ENCODE measurements around the gene IER5L.

GRCh38 chr9:129200255-129200654 is 22.2 kb upstream of the IER5L start:
- TF ChIP-seq, protein P1, sequence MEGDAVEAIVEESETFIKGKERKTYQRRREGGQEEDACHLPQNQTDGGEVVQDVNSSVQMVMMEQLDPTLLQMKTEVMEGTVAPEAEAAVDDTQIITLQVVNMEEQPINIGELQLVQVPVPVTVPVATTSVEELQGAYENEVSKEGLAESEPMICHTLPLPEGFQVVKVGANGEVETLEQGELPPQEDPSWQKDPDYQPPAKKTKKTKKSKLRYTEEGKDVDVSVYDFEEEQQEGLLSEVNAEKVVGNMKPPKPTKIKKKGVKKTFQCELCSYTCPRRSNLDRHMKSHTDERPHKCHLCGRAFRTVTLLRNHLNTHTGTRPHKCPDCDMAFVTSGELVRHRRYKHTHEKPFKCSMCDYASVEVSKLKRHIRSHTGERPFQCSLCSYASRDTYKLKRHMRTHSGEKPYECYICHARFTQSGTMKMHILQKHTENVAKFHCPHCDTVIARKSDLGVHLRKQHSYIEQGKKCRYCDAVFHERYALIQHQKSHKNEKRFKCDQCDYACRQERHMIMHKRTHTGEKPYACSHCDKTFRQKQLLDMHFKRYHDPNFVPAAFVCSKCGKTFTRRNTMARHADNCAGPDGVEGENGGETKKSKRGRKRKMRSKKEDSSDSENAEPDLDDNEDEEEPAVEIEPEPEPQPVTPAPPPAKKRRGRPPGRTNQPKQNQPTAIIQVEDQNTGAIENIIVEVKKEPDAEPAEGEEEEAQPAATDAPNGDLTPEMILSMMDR (IDR thresholded peaks at IDR 0.05), result no peak
- no peak for TF ChIP-seq POLR2AphosphoS5 (IDR thresholded peaks at IDR 0.05)
